HG02943 (cell line): ENCODE data around the gene IQUB.
"Not testable (repeated sequence)": the region's sequence is repeated elsewhere in the genome, so short reads cannot be mapped to it uniquely, and the experiment has no call there.

Experiments used
- ATAC-seq: cut with Tn5 transposase; IDR thresholded peaks from one replicate; pipeline ENCODE4 v1.9.1; 2021; ENCODE audit warnings: mild to moderate bottlenecking, low read depth, moderate library complexity; ENCODE audit not compliant: unreplicated experiment

Gene IQUB

DNA sequence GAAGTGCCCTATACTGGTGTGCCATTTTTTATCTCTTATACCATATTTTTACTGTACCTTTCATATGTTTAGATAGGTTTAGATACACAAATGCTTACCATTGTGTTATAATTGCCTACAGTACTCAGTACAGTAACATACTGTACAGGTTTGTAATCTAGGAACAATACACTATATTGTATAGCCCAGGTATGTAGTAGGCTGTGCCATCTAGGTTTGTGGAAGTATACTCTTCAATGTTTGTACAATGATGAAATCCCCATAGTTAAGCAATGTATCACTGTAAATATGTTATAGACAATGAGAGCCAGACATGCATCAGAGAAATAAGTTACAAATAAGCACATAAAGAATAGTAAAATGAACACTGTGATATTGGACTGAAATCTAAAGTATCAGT, 109.1 kb downstream of the IQUB start:
- no peak for ATAC-seq

DNA sequence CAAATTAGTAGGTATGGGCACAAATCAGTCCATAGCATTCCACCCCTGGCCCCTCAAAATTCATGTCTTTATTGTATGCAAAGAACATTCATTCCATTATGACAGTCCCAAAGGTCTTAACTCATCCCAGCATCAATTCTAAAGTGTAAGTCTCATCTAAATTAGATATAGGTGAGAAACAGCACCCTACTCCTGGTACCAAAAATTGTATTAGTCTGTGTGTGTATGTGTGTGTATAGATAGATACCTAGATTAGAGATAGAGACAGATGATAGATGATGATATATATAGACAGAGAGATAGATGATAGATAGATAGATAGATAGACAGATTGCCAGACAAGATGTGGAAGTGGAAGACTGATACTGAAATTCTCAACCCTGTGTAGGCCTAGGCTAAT, 109.9 kb downstream of the IQUB start:
- ATAC-seq, result no peak

GRCh38 chr7:123423622-123424021, 110.8 kb downstream of the IQUB start:
- no peak for ATAC-seq

GRCh38 chr7:123417580-123417979, 116.8 kb downstream of the IQUB start:
- ATAC-seq, result no peak

- no peak for ATAC-seq
These were observed 118.8 kb downstream of the IQUB start for GRCh38 chr7:123415625-123416024.

DNA sequence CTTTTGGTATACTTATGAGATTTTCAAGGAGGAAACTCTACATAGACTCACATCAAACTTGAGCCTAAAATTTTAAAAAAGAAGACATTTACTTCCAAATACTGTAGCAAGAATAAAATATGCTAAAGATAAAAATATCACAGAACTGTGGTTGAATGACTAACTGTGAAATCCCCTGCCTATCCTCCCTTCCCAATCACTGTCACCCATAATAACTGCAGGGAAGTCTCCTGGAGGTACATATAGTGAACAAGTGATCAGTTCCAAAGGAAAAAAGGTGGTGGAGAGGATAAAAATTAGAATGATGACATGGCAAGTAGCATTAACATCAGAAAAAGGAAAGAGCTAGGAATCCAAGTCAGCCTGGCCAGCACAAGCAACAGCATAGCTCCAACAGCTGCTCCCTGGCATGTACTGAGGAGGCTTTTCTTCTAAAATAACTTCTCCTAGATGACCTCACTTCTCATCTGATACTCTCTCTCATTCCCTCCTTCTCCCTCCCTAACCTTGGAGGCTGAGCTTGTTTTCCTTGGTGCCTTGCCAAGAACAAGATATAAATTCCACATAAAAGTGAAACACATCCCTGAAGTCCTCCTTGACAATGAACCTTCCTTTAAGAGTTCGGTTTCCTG, 124.0 kb downstream of the IQUB start:
- no peak for ATAC-seq

- ATAC-seq, result not testable (repeated sequence)
These were observed 126.4 kb downstream of the IQUB start for GRCh38 chr7:123407951-123408350.
